Ramos (cell line): ENCODE measurements around the gene EGFLAM.

ENCODE experiments used
- in situ Hi-C: fragments of 300-500 bp; cut with MboI; formaldehyde crosslinking; loops from one replicate; pipeline ENCODE4 v1.14.3; 2022; ENCODE audit warnings: low sequenced_read_pairs; ENCODE audit not compliant: unreplicated experiment

EGFLAM gene

DNA sequence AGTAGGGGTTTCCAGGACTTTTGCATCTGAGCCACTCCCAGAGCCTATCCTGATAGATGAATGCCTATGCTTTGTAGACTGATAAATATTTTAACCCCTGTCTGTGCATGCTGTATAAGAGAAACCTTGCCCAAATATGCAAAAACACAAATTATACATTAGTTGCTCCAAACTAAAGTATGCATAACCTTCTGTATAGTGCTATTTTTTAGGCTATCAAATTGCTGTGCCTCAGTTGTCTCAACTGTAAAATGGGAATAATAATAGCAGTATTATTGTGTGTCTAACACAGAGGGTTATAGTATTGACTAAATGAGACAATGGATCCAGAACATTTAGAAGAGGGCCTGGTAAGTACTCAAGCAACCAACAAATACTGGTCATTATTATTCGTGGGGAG lies 180.4 kb downstream of the EGFLAM start:
- in situ Hi-C loops, result loop anchor here (5.0 to 25.0 kb wide), 3 partner anchors 224 to 649 kb away; no protein-coding TSS in a partner anchor

DNA sequence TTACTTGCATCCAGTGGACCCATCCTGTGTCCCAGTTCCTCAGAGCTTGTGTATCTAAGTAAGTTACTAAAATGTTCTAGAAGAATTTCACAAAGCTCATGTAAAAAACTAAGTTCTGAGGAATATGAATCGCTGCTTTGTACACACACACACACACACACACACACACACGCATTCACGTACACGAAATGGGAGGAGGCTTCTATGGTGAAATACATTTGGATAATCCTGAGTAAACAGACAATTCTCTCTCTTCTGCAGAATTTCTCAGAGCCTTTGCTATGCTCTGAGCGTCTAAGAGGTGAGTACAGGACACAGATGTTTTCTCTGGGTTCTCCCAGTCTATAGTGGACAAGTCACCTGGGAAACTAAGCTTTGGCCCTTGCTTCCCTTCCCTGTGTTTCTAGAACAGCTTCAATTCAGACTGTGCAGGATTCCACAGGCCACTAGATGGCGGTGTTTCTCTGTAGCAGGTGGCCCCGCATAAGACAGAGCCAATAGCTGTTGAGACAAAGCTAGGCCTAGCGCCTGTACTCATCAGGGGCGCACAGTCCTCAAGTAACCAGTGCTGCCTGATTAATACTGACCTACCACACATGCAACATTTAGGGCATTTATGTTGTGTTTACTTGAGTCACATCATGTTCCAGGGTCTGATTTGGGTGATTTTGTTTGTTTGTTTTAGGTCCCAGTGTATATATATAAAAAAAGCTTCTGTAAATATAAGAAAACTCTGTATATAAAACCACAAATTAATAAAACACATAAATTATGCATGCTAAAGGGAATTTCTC lies 183.3 kb downstream of the EGFLAM start:
- in situ Hi-C loops, result loop anchor here (25.0 kb wide), 2 partner anchors 221 to 646 kb away; no protein-coding TSS in a partner anchor

DNA sequence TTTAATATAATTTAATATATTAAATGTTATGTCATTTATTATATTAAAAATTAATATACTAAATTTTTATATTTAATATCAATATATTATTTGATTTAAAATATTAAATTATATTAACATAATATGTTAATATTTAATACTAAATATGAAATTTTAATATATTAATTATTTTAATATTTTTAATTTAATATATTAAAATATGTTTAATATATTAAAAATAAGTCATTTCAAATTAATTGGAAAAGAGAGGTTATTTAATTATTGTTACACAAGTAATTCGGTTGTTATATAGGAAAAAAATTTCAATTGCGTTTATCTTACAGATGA lies 183.9 kb downstream of the EGFLAM start:
- in situ Hi-C loops, result loop anchor here (25.0 kb wide), 2 partner anchors 220 to 645 kb away; no protein-coding TSS in a partner anchor

DNA sequence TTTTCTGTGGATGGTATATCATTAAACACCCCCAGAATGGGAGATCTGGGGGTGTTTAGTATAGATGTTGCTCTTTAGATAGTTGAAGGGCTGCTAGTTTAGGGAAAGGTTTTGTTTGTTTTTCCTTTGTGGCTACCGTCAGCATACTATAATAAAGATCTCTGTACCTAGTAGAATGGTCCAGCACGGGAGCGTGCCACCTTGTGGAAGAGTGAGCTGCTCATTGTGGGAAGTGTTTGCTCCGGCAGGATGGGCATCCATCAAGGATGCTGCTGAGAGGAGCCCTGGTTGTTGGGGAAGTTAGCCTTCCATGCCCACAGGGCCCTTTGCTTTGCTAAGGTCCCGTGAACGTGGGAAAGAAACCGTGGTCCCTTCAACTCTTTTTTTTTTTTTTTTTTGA lies 185.0 kb downstream of the EGFLAM start:
- in situ Hi-C loops, result loop anchor here (25.0 kb wide), 2 partner anchors 219 to 644 kb away; no protein-coding TSS in a partner anchor

DNA sequence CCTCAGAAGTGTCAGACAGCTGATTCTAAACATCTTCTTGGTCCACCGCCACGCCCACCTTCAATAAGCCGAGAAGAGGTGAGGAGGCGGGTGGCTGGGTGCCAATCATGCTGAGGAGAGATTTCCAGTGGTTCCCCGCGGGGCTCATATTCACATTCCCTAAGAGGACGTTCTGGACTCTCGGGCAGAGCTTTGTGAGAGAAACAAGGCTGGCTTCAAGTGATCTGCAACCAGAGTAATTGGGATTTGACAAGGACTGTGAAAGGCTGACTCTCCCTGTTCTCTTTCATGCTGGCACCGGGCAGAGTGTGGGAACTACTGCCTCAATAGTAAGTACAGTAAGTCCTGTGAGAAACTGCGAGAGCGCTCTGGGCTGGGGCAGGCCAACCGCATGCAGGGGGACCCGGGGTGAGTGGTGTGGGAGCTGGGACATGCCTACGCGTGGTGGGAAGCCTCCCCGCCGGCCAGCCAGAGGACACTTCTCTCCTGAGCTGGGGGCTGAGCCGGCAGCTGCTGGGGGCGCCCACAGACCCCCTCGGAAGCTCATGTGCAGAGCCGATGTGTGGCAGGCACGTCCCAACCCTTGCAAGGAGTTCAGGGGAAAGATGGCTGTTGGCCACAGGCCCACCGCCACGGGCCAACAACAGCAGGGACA lies 187.1 kb downstream of the EGFLAM start:
- in situ Hi-C loops, result loop anchor here (25.0 kb wide), 2 partner anchors 217 to 642 kb away; no protein-coding TSS in a partner anchor

DNA sequence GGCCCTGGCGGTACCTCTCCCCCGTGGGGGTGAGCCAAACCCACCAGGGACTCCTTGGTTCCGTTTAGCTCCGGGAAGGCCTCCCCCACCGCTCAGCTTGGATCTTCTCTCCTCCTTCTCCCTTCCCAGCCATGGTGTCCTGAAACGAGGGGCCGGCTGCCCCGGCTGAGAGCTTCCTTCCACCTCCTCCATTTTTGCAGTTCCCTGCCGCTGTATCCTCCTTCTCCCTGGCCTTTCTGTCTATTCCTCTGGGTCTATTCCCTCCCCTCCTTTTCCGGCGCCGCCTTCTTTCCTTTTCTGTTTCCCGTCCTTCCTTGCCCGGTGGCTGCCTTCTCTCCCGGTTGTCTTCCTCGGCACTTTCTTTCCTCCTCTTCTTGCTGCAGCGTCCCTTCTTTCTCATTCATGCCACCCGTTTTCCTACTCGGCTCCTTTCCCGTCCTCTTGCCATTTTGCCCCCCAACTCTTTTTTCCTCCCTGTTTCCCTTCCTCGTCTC lies 187.7 kb downstream of the EGFLAM start:
- in situ Hi-C loops, result loop anchor here (25.0 kb wide), 2 partner anchors 216 to 641 kb away; no protein-coding TSS in a partner anchor

DNA sequence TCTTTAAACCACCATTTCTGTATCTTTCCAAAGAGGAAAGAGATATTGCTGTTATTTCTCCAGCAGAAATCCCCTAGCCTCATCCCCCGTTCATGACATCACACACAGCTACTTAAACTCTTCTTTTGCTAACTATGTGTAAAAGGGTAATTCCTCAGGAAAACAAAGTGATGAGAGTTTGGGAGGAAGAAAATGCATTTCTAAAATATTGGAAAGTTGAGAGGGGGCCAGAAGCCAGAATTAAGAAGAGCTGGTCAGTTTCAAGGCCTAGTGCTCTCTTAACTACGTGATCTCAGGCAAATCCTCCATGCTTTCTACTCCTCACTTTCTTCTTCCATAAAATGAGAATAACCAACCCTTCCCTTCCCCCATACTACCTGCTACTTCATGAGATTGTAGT lies 188.7 kb downstream of the EGFLAM start:
- in situ Hi-C loops, result loop anchor here (25.0 kb wide), 2 partner anchors 215 to 640 kb away; no protein-coding TSS in a partner anchor

DNA sequence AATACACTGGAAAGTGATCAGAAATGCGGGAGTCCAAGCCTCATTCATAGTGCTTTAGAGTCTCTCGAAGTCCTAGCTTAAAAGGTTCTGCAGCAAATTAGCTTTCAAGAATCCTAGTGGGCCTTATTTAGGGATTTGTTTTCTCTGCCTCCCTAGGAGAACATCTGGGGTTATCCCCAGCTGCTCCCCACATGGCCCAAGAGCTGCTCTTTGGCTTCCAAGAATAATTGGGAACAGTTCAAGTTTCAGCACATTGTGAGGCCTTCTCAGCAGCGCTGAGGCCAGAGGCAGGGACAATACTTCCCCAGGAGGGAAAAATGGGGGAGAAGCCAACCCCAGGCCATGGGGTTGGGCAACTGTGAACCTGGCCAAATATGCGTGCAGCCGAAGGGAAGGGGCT lies 189.4 kb downstream of the EGFLAM start:
- in situ Hi-C loops, result loop anchor here (25.0 kb wide), 2 partner anchors 215 to 640 kb away; no protein-coding TSS in a partner anchor

DNA sequence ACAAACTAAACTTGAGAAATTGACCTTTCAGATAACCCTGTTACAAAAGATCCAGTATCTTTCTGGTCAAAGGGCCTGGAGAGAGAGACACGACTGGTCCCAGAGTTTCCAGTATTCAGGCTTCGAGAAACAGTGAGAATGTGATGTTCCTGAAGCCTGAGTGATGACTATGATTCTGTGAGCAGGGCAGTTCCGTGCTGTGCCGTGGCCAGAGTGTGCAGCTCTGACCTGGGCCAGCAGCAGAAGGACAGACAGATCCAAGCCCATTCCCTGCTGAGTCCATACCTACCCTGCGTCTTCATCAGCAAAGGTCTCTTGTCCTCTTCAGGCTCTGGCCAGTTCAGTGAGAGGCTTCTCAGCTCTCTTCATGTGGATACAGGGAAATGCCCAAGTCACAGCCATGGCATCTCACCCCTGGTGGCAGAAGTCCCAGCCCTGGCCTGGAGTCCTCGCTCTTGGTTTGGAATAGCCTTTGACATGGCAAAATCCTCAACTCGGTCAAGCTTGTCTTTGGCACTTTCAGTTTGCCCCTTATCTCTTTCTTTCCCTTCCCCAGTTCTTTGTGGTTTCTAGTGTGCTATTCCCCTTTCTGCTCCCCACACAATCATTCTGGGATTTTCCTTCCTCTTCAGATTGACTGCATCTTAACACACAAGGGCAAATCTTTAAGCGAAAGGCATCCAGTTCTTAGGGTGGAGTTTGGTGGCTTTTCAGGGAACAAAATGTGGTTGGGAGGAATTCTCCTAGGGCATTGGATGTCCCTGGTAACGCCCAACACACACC lies 190.4 kb downstream of the EGFLAM start:
- in situ Hi-C loops, result loop anchor here (25.0 kb wide), 2 partner anchors 214 to 639 kb away; no protein-coding TSS in a partner anchor

DNA sequence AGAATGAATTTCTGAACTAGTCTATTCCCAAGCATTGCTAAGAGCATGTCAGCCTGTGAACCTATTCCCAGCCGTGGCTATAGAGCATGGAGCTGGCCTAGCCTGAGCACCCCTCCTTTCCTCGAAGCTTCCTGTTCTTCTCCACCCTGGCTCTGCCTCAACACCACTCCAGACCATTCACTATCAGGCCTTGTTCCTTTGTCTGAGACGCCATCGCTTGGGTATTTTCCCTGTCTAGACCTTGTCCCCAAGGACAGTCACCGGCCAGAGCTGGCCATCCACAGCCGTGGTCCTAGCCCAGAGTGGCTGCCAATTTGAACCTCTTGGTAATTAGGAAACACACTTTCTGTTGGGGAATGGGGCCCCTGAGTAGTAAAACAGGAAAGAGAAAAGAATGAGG lies 192.3 kb downstream of the EGFLAM start:
- in situ Hi-C loops, result no loop called here

DNA sequence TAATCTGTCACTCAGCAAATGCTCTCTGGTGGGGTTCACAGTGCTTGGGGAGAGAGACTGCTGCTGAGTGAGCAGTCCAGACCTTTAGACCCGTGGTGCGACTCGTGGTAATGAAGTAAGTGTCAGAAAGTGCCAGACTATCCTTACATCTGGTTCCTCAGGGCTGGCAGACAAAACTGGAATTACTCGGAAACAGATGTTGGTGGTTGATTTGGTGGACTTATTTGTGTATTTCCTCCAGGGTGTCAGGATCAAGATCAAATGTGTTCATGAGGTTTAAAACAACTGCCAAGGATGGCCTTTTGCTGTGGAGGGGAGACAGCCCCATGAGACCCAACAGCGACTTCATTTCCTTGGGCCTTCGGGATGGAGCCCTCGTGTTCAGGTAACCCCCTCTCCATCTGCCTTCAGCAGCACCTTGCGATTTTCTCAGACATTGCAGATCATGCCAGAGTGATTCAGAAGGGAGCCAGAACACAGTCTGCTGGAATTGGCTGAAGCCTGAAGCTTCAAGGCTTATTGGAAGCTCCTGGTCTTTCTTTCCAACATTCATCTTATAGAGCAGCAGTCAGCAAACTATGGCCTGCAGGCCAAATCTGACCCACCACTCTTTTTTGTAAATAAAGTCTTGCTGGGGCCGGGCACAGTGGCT lies 192.8 kb downstream of the EGFLAM start:
- in situ Hi-C loops, result no loop called here

DNA sequence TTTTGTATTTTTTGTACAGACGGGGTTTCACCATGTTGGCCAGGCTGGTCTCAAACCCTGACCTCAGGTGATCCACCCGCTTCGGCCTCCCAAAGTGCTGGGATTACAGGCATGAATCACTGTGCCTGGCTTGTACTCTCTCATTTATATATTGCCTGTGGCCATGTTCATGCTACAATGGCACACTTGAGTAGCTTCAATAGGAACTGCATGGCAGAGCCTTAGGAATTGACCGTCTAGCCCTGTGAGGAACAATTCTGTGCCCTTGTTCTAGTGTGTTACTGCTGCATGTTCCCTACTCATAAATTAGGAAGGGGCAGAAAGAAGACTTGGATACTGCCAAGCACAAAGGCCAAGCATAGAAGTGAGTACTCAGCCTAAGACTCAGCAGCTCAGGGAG lies 193.8 kb downstream of the EGFLAM start:
- in situ Hi-C loops, result no loop called here

DNA sequence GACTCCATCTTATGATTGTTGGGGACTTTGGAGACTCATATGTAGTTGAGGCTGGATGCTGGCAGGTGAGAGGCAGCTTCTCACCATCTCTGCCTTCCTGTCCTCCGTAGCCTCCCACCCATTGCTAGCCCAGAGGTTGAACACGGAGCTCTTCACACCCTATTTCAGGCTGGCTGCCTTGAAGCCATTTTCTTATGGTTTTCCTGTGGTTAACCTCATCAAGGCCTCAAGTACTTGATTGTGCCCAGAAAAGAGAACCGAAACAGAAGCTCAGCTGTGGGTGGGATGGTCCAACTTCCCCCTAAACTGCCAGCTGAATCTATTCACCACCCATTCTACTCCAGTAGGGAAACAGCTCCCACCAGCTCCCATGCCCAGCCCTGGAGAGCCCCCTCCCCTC lies 195.1 kb downstream of the EGFLAM start:
- in situ Hi-C loops, result no loop called here

DNA sequence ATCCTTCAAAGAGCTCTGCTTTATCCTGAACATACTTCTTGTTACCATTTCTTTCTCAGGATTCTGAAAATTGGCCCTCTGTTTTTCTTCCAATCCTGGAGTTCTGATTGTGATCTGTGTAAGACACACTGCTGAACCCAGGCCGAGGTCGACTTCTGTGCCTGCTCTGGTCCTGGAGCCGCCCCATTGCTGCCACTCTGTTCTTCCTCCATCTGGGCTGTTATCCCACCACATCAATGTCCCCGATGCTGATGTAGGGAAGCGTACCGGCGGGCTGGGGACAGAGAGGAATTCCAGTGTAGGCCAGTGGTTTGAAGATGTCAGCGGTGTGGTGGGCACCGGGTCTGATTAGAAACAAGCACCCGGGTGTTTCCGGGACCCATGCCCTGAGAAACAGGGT lies 195.6 kb downstream of the EGFLAM start:
- in situ Hi-C loops, result no loop called here

DNA sequence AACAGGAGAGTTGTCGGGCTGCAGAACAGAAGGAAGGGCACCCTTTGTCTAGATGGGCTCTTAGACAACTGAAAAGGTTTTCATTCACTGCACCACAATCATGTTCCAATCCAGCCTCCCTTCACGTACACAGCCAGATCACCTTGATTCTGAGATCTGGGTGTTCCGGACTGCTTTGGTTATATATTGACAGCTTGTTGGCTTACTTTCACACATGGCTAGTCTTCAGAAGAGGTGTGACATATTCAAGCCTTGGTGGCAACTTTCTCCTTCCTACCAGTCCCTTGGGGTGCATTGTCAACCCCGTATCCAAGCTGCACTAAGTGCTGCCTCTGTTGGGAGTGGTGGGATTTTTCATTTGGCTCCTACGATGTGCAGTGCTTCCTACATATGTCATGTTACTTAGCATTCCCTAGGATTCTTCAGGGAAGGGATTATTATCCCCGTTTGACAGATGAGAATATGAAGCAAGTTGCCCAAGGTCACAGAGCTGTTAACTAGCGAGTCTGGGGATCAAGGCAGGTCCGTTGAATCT lies 197.5 kb downstream of the EGFLAM start:
- in situ Hi-C loops, result no loop called here

DNA sequence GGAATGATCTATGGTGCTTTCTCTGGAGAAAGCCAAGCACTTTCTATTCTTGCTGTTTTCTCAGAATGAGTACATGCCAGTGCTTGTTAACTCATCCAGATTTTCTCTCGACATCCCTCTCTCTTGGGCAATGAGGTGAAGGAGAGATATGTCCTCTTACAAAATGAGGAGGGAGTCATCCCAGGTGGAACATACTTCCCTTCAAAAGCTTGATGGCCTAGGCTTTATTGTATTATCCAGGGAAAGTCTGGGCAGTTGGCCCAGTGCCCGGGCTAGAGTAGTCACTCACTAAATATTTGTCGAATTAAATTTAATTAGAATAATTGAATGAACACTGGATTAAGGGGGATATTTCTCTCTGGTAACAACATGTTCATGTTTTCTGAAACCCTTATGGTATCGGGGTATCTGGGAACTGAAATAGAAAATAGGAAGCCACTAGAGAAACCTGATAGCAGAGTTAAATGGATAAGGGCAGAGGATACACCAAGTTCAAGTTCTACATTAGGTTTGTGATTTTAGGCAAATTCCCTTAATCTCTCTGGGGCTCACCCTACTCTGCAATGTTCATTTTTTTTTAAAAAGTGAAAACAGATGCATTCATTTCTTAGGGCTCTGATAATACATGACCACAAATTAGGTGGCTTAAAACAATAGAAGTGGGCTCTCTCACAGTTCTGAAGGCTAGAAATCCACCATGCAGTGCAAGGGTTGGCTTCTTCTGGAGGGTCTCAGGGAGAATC lies 198.5 kb downstream of the EGFLAM start:
- in situ Hi-C loops, result no loop called here

DNA sequence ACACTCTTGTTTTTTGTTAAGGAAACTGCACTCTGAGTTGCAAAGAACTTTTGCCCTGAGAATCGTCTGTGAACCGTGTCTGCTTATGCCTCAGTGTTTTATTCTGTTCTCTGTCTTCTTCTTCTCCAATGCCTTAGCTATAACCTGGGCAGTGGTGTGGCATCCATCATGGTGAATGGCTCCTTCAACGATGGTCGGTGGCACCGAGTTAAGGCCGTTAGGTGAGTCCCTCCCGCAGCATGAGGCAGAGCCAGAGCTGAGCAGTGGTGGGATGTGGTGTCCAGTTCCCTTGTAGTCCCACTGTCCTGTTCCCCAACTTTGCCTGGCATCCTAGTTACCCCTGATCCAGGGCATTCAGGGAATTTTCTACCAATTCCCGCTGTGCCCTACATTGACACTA lies 199.8 kb downstream of the EGFLAM start:
- in situ Hi-C loops, result no loop called here

DNA sequence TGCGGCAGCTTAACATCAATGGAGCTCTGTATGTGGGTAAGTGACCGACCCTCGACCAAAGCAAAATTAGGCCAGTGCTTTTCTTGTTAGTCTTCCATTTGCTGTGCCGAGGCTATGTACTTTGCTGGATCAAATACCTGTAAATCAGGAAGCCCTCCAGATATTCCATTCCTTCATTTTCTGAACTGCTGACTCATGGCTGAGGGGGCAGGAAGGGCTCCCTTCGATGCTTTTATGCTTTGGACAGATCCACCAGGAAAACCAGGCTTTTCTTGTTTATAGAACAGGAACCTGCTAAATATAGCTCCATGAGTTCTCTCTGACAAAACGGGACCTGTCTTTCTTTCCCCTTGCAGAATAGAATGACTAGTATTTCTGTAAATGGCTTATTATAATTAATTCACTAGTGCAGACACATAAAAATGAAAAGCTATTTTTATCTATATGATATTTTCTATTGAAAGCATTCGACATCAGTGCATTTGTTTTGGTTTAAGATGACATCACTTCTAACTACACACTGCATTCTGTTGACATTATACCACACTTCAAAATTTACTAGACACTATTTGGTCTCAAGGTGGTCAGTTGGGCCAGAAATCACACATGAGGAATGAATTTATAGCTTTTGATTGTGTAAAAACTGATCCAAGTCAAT lies 204.7 kb downstream of the EGFLAM start:
- in situ Hi-C loops, result no loop called here
